T-helper 17 cell (primary cell): ENCODE results near the gene CCNL1. TPM values are rescaled to one million over a fixed set of nuclear protein-coding genes. Genes with fewer than 3 reads are reported as not detected.

Experiments used
- ATAC-seq: fragments of 150-1000 bp; cut with Tn5 transposase; 2 replicates; pipeline ENCODE4 v1.10.0; 2021; ENCODE audit warnings: mild to moderate bottlenecking, moderate library complexity
- DNase-seq, 3 donors: peaks; one replicate each; pipeline versions ENCODE4 v3.0.0 to v3.0.0-alpha.2; 2020 to 2021
- H3K9me3 ChIP-seq: one replicate; pipeline ENCODE4 v1.7.0; 2013; ENCODE audit warnings: low read length, mild to moderate bottlenecking; ENCODE audit not compliant: control insufficient read depth, poor library complexity, severe bottlenecking
- H3K27ac Mint-ChIP-seq: one replicate; pipeline ENCODE4 v1.8.0; 2022; ENCODE audit warnings: mild to moderate bottlenecking, moderate library complexity, mixed read lengths
- H3K27me3 Mint-ChIP-seq: one replicate; pipeline ENCODE4 v1.8.0; 2022; ENCODE audit warnings: mixed read lengths
- H3K36me3 Mint-ChIP-seq: one replicate; pipeline ENCODE4 v1.8.0; 2022; ENCODE audit warnings: low read depth, mixed read lengths
- H3K4me1 Mint-ChIP-seq: one replicate; pipeline ENCODE4 v1.8.0; 2022; ENCODE audit warnings: mild to moderate bottlenecking, mixed read lengths
- H3K4me3 Mint-ChIP-seq: one replicate; pipeline ENCODE4 v1.8.0; 2022; ENCODE audit warnings: mild to moderate bottlenecking, moderate library complexity, mixed read lengths
- total RNA-seq, 4 donors: library from RNA in 2 of 4; stranded (reverse) in 2 of 4; gene quantifications; one replicate each; pipeline ENCODE4 v1.2.3 and lab custom pipeline; 2022 to 2026

The CCNL1 gene
- total RNA-seq, 2 donors from 2014 or later = 1,190 to 1,257 TPM

GRCh38 chr3:157121522-157121921 lies 38.4 kb downstream of the CCNL1 start:
- ATAC-seq = no peak

GRCh38 chr3:157120071-157120892 lies 39.7 kb downstream of the CCNL1 start:
- no peak for DNase-seq
- H3K9me3 ChIP-seq = no peaks in the 10 kb centered on the region
- peak overlapping the region; percentile 37 for H3K4me3 Mint-ChIP-seq
- peaks cover 7% of the 10 kb centered on the region for H3K4me1 Mint-ChIP-seq
- H3K27ac Mint-ChIP-seq = no peak overlapping the region
- peaks cover 6% of the 10 kb centered on the region for H3K27me3 Mint-ChIP-seq
- ATAC-seq = no peak
- H3K36me3 Mint-ChIP-seq = no peaks in the 10 kb centered on the region

More at GRCh38 chr3:157121522-157121921, 38.4 kb downstream of the CCNL1 start:
- peak overlapping the region; percentile 32 for H3K27ac Mint-ChIP-seq
- H3K36me3 Mint-ChIP-seq = no peaks in the 10 kb centered on the region
- H3K4me3 Mint-ChIP-seq = no peak overlapping the region
- peaks cover 12% of the 10 kb centered on the region for H3K4me1 Mint-ChIP-seq
- DNase-seq = no peak
- no peaks in the 10 kb centered on the region for H3K9me3 ChIP-seq
- no peaks in the 10 kb centered on the region for H3K27me3 Mint-ChIP-seq

GRCh38 chr3:157119369-157119951 lies 40.5 kb downstream of the CCNL1 start:
- Mint-ChIP-seq H3K4me1 (peaks cover 7% of the 10 kb centered on the region), H3K4me3 (peak overlapping the region; percentile 37), H3K27ac (no peak overlapping the region), H3K27me3 (peaks cover 6% of the 10 kb centered on the region), H3K36me3 (no peaks in the 10 kb centered on the region)
- DNase-seq (no peak), ATAC-seq (peak; percentile 84)
- no peaks in the 10 kb centered on the region for H3K9me3 ChIP-seq

- Mint-ChIP-seq H3K36me3 (no peaks in the 10 kb centered on the region), H3K4me3 (no peak overlapping the region), H3K4me1 (peaks cover 7% of the 10 kb centered on the region), H3K27me3 (peaks cover 6% of the 10 kb centered on the region), H3K27ac (no peak overlapping the region)
- ATAC-seq (no peak), DNase-seq (no peak)
- no peaks in the 10 kb centered on the region for H3K9me3 ChIP-seq
These were observed 41.9 kb downstream of the CCNL1 start for GRCh38 chr3:157117875-157118654.

GRCh38 chr3:157117206-157117605 lies 42.7 kb downstream of the CCNL1 start:
- DNase-seq (no peak), ATAC-seq (no peak)
- Mint-ChIP-seq H3K27ac (no peak overlapping the region), H3K36me3 (no peaks in the 10 kb centered on the region), H3K4me1 (peaks cover 10% of the 10 kb centered on the region), H3K27me3 (peaks cover 6% of the 10 kb centered on the region), H3K4me3 (no peak overlapping the region)
- H3K9me3 ChIP-seq = no peaks in the 10 kb centered on the region

- Mint-ChIP-seq H3K4me3 (no peak overlapping the region), H3K4me1 (peaks cover 10% of the 10 kb centered on the region), H3K27ac (no peak overlapping the region), H3K27me3 (peaks cover 6% of the 10 kb centered on the region), H3K36me3 (no peaks in the 10 kb centered on the region)
- ATAC-seq = no peak
- DNase-seq = no peak
- no peaks in the 10 kb centered on the region for H3K9me3 ChIP-seq
These were observed 43.9 kb downstream of the CCNL1 start for GRCh38 chr3:157116017-157116416.

GRCh38 chr3:157115069-157116006 lies 44.6 kb downstream of the CCNL1 start:
- DNase-seq (no peak), ATAC-seq (no peak)
- Mint-ChIP-seq H3K4me1 (peaks cover 10% of the 10 kb centered on the region), H3K27ac (no peak overlapping the region), H3K36me3 (no peaks in the 10 kb centered on the region), H3K4me3 (no peak overlapping the region), H3K27me3 (peaks cover 6% of the 10 kb centered on the region)
- H3K9me3 ChIP-seq = no peaks in the 10 kb centered on the region

- H3K27me3 Mint-ChIP-seq = peaks cover 6% of the 10 kb centered on the region
- H3K27ac Mint-ChIP-seq = peak overlapping the region; percentile 34
- peaks cover 3% of the 10 kb centered on the region for H3K4me1 Mint-ChIP-seq
- H3K36me3 Mint-ChIP-seq = no peaks in the 10 kb centered on the region
- peak; percentile 72 for ATAC-seq
- DNase-seq = no peak
- no peak overlapping the region for H3K4me3 Mint-ChIP-seq
- no peaks in the 10 kb centered on the region for H3K9me3 ChIP-seq
These were observed 46.0 kb downstream of the CCNL1 start for GRCh38 chr3:157113832-157114505.

GRCh38 chr3:157112536-157112935 lies 47.4 kb downstream of the CCNL1 start:
- no peaks in the 10 kb centered on the region for H3K9me3 ChIP-seq
- Mint-ChIP-seq H3K27ac (no peak overlapping the region), H3K4me3 (no peak overlapping the region), H3K27me3 (peaks cover 6% of the 10 kb centered on the region), H3K36me3 (no peaks in the 10 kb centered on the region), H3K4me1 (peaks cover 3% of the 10 kb centered on the region)
- ATAC-seq (no peak), DNase-seq (no peak)

- H3K27ac Mint-ChIP-seq = peak overlapping the region; percentile 16
- ATAC-seq (no peak), DNase-seq (no peak)
- no peak overlapping the region for H3K4me3 Mint-ChIP-seq
- H3K27me3 Mint-ChIP-seq = peaks cover 6% of the 10 kb centered on the region
- H3K9me3 ChIP-seq = no peaks in the 10 kb centered on the region
- peaks cover 3% of the 10 kb centered on the region for H3K4me1 Mint-ChIP-seq
- H3K36me3 Mint-ChIP-seq = no peaks in the 10 kb centered on the region
These were observed 48.4 kb downstream of the CCNL1 start for GRCh38 chr3:157111518-157111917.

- no peak for ATAC-seq
- no peak overlapping the region for H3K27ac Mint-ChIP-seq
- H3K9me3 ChIP-seq = no peaks in the 10 kb centered on the region
- no peak for DNase-seq
- H3K27me3 Mint-ChIP-seq = no peaks in the 10 kb centered on the region
- no peaks in the 10 kb centered on the region for H3K36me3 Mint-ChIP-seq
- H3K4me1 Mint-ChIP-seq = peaks cover 5% of the 10 kb centered on the region
- H3K4me3 Mint-ChIP-seq = no peak overlapping the region
These were observed 49.1 kb downstream of the CCNL1 start for GRCh38 chr3:157110761-157111278.
